Thymus (tissue), 11 donors: Measurements from ENCODE around the gene TOM1L2. TPM values are rescaled to one million over a fixed set of nuclear protein-coding genes. Genes with fewer than 3 reads are reported as not detected.

Source experiments
- DNase-seq, 9 donors: peaks; one replicate each; pipeline ENCODE4 v3.0.0-alpha.2; 2013; ENCODE audit warnings: low spot score in 9 of 9, low read depth in 6 of 9, missing footprints in 1 of 9
- H3K27ac ChIP-seq, 2 donors: one replicate each; pipeline ENCODE4 v1.5.1; 2013; ENCODE audit warnings: control low read depth in 1 of 2, low read depth in 1 of 2, low read length in 1 of 2, mild to moderate bottlenecking in 1 of 2, moderate library complexity in 1 of 2
- H3K27me3 ChIP-seq, 2 donors: one replicate each; pipeline ENCODE4 v1.5.1; 2013; ENCODE audit warnings: low read length in 1 of 2; ENCODE audit not compliant: control insufficient read depth in 2 of 2, insufficient read depth in 1 of 2
- H3K36me3 ChIP-seq, 2 donors: one replicate each; pipeline ENCODE4 v1.5.1; 2013; ENCODE audit warnings: low read length in 1 of 2, mild to moderate bottlenecking in 1 of 2, moderate library complexity in 1 of 2; ENCODE audit not compliant: control insufficient read depth in 2 of 2, insufficient read depth in 2 of 2
- H3K4me1 ChIP-seq, 2 donors: one replicate each; pipeline ENCODE4 v1.5.1; 2013; ENCODE audit warnings: low read length in 2 of 2; ENCODE audit not compliant: control insufficient read depth in 2 of 2, insufficient read depth in 2 of 2
- H3K4me3 ChIP-seq, 2 donors: one replicate each; pipeline ENCODE4 v1.5.1; 2013; ENCODE audit warnings: low read length in 2 of 2, control low read depth in 1 of 2, mild to moderate bottlenecking in 1 of 2
- H3K9me3 ChIP-seq, 2 donors: one replicate each; pipeline ENCODE4 v1.5.1; 2013; ENCODE audit warnings: low read length in 1 of 2, mild to moderate bottlenecking in 1 of 2; ENCODE audit not compliant: control insufficient read depth in 2 of 2, insufficient read depth in 1 of 2
- WGBS: extraction: QIAGEN DNeasy Blood & Tissue Kit; methylation state at CpG from one replicate; pipeline ENCODE4 v1.1.7; 2013; 5-methylcytosine and 5-hydroxymethylcytosine counted together
- polyA plus RNA-seq: library from polyadenylated mRNA; stranded (reverse); fragments of 200-250 nt; gene quantifications from one replicate; pipeline ENCODE4 v1.2.3, GENCODE V29; 2013
- total RNA-seq: library from RNA; stranded (reverse); fragments of 120-200 nt; gene quantifications from one replicate; pipeline ENCODE4 v1.2.4, GENCODE V29; 2013
- donor health status: healthy.

The TOM1L2 gene
- total and polyA plus RNA-seq, 2 donors, result 6.6 to 17.5 TPM

GRCh38 chr17:17937958-17938357, 34.2 kb downstream of the TOM1L2 start:
- no peak for DNase-seq
- Histone ChIP-seq H3K9me3 (no peaks in the 10 kb centered on the region), H3K27ac (no peak overlapping the region), H3K4me3 (no peak overlapping the region), H3K36me3 (no peaks in the 10 kb centered on the region), H3K27me3 (no peaks in the 10 kb centered on the region), H3K4me1 (peaks cover 0 to 12% of the 10 kb centered on the region in 2 donors)
- 98% methylated on average over 5 of the region's 5 CpGs for WGBS

GRCh38 chr17:17937201-17937853, 34.9 kb downstream of the TOM1L2 start:
- Histone ChIP-seq H3K27me3 (no peaks in the 10 kb centered on the region), H3K4me1 (peaks cover 0 to 12% of the 10 kb centered on the region in 2 donors), H3K4me3 (no peak overlapping the region), H3K9me3 (no peaks in the 10 kb centered on the region), H3K36me3 (no peaks in the 10 kb centered on the region), H3K27ac (no peak overlapping the region)
- no peak for DNase-seq
- 98% methylated on average over 4 of the region's 4 CpGs for WGBS

DNA sequence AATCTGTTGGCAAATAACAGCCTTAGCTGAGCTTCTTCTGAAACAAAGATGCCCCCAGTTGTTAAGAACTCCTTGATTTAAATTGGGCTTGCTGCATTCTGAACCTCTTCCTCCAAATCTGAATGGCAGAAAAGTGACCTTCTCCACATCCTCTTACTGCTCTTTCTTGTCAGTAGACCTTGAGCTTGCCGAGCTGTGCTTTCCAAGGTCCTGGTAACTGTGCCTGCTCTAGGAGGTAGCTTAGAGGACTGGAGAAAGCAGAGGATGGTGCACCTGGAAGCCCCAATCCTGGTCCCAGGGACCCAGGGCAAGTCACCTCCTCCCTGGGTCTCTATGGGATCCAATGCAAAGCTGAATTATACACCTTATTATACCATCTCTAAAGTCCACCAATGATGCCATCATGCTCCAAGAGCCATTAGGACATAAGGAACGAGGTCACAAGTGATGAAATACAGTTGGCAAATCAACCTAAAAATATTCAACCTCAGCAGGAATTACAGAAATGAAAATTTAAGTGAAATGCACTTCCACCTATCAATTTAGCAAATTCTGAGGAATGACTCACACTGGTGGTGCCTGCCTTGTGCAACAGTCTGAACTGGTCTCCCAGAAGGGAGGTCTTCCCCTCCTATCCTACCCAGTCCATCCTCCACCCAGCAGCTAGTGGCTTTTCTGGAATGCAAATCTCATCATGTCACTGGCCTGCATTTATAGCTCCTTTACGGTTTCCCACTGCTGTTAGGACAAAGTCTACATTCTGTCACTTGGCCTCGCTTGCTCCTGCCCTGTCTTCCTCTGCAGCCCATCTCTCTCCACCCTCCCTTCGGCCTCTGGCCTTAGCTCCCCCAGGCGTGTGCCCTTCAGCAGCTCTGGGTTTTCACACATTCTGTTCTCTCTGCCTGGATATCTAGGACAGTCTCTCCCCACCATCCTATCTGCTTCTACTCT, 36.6 kb downstream of the TOM1L2 start:
- Histone ChIP-seq H3K27me3 (no peaks in the 10 kb centered on the region), H3K36me3 (no peaks in the 10 kb centered on the region), H3K4me1 (peaks cover 0 to 12% of the 10 kb centered on the region in 2 donors), H3K27ac (no peak overlapping the region), H3K4me3 (no peak overlapping the region), H3K9me3 (no peaks in the 10 kb centered on the region)
- DNase-seq, result no peak
- 90% methylated on average over 6 of the region's 6 CpGs for WGBS

DNA sequence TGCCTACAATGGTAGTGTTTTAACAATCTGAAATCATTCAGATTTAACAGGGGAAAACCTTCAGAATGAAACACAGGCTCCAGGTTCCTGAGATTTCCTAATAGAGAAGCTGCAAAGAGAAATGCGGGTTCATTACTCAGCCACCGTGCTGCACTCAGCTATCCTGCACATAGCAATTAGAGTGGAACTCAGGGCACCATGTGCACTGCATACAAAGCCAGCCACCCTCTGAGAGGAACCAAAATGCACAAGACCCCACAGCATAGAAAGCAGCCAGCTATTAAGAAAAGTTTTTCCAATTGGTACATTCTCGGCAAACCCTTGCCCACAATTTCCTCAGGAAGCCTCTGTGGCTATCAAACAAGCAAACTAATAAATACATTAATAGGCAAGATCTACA, 37.4 kb downstream of the TOM1L2 start:
- Histone ChIP-seq H3K9me3 (no peaks in the 10 kb centered on the region), H3K4me1 (peaks cover 0 to 8% of the 10 kb centered on the region in 2 donors), H3K4me3 (no peak overlapping the region), H3K27me3 (no peaks in the 10 kb centered on the region), H3K36me3 (no peaks in the 10 kb centered on the region), H3K27ac (no peak overlapping the region)
- DNase-seq, result no peak
- 55% methylated on average over 3 of the region's 3 CpGs for WGBS

DNA sequence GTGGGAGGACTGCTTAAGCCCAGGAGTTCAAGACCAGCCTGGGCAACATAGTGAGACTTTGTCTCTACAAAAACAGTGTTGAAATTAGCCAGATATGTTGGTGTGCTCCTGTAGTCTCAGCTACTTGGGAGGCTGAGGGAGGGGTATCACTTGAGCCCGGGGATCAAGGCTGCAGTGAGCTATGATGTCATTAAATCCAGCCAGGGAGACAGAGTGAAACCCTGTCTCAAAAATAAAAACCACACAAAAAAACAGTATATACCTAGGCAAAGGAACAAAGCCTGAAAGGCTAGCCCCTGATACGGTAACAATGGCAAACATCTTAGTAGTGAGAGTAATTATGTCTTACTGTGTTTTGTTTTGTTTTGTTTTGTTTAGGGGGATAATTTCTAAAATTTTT, 38.0 kb downstream of the TOM1L2 start:
- Histone ChIP-seq H3K27ac (no peak overlapping the region), H3K4me1 (peaks cover 0 to 8% of the 10 kb centered on the region in 2 donors), H3K4me3 (no peak overlapping the region), H3K36me3 (no peaks in the 10 kb centered on the region), H3K27me3 (no peaks in the 10 kb centered on the region), H3K9me3 (no peaks in the 10 kb centered on the region)
- DNase-seq, result no peak
- 96% methylated on average over 2 of the region's 2 CpGs for WGBS

DNA sequence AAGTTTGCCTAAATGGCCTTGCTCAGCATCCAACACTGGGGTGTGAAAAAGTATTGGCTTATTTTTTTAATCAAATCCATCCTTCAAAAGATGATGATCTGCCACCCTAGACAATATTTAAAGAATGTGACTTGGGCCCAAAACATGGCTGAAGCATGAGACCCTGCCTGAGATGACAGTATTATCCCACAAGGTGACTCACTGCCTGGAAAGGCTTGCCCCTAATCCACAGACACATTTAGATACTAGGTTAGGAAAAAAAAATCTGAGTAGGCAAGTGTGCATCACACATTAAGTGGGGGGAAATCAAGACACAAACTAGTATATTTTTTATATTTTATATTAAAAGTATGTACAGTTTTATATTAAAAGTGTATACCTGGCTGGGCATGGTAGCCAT, 38.4 kb downstream of the TOM1L2 start:
- Histone ChIP-seq H3K36me3 (no peaks in the 10 kb centered on the region), H3K4me3 (no peak overlapping the region), H3K4me1 (peaks cover 0 to 8% of the 10 kb centered on the region in 2 donors), H3K27ac (no peak overlapping the region), H3K27me3 (no peaks in the 10 kb centered on the region), H3K9me3 (no peaks in the 10 kb centered on the region)
- no peak for DNase-seq

- Histone ChIP-seq H3K27me3 (no peaks in the 10 kb centered on the region), H3K36me3 (no peaks in the 10 kb centered on the region), H3K4me1 (peaks cover 0 to 11% of the 10 kb centered on the region in 2 donors), H3K4me3 (no peak overlapping the region), H3K27ac (no peak overlapping the region), H3K9me3 (no peaks in the 10 kb centered on the region)
- WGBS, result 92% methylated on average over 2 of the region's 2 CpGs
- DNase-seq, result no peak
Observed at GRCh38 chr17:17931159-17931558, 41.0 kb downstream of the TOM1L2 start.

- H3K4me3 ChIP-seq, result no peak overlapping the region
- no peaks in the 10 kb centered on the region for H3K9me3 ChIP-seq
- peaks cover 0 to 11% of the 10 kb centered on the region in 2 donors for H3K4me1 ChIP-seq
- no peaks in the 10 kb centered on the region for H3K27me3 ChIP-seq
- no peaks in the 10 kb centered on the region for H3K36me3 ChIP-seq
- H3K27ac ChIP-seq, result no peak overlapping the region
- no peak for DNase-seq
Observed at GRCh38 chr17:17930674-17931073, 41.5 kb downstream of the TOM1L2 start.

DNA sequence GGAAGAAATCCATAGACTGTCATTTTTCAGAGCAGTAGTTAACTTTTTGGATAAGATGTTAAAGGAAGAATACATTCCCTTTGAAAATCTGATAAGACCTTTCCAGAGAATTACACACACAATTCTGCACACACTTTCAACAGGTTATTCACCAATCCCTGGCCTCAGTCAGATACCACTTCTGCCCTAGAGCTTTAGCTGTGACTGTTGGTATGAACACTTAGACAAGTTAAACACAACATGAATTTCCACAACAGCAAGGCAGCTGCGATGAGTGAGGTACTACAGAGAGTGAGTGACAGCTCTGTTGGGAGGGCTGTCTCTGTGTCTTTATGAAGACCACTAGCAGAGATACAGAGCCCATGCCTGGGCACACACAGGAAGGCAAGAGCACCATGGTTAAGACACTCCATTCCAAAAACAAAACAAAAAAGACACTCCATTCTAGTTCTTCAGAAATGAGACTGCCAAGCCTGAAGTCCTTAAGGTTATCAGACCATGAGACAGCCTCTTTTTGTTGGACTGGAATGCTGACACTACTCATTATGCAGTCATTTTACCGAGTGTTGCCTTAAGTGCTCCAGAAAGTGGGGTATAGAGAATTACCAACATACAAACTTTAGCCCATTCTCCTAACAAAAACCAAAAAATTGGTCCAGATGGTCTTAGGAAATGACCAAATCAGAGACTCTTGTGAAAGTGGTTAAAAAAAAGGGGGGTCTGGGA, 42.4 kb downstream of the TOM1L2 start:
- no peak overlapping the region for H3K4me3 ChIP-seq
- H3K4me1 ChIP-seq, result peaks cover 0 to 11% of the 10 kb centered on the region in 2 donors
- 93% methylated on average over 2 of the region's 2 CpGs for WGBS
- H3K36me3 ChIP-seq, result no peaks in the 10 kb centered on the region
- no peaks in the 10 kb centered on the region for H3K27me3 ChIP-seq
- no peak overlapping the region for H3K27ac ChIP-seq
- no peaks in the 10 kb centered on the region for H3K9me3 ChIP-seq
- DNase-seq, result no peak
